HepG2 (cell line): ENCODE data around the gene CELF4. TPM values are rescaled to one million over a fixed set of nuclear protein-coding genes. Genes with fewer than 3 reads are reported as not detected.

ENCODE experiments used
- ATAC-seq: fragments of 200-7000 bp; cut with Tn5 transposase; 3 replicates; pipeline ENCODE4 v1.9.1; 2020; ENCODE audit warnings: mild to moderate bottlenecking, moderate library complexity
- BruUV-seq: library from RNA; stranded (reverse); fragments of 400-500 nt; replicated peaks from 2 replicates; lab custom pipeline; 2021; lab: Mats Ljungman, UMichigan
- CTCF ChIA-PET: fragments of 300-600 bp; formaldehyde crosslinking; extraction: SDS; loops from one replicate; lab custom pipeline; 2021; ENCODE audit warnings: low total read pairs, inconsistent platforms, low intra/inter-chr PET ratio; lab: Yijun Ruan, JAX
- POLR2A ChIA-PET: fragments of 350-600 bp; sonication (Branson Sonifier 250); formaldehyde crosslinking; loops from one replicate; lab custom pipeline; 2020; ENCODE audit warnings: antibody characterized with exemption, inconsistent platforms; lab: Yijun Ruan, JAX
- DNase-seq: peaks from one replicate; pipeline ENCODE4 v3.0.0-alpha.2; 2015; ENCODE audit warnings: low spot score
- FAIRE-seq: peaks from 3 replicates; lab custom pipeline; 2011; peaks lifted over from hg19 to GRCh38; lab: Jason Lieb, UNC
- H2AFZ ChIP-seq: one replicate; pipeline ENCODE4 v1.6.1; 2011; ENCODE audit warnings: low read length, inconsistent platforms
- H3K27ac ChIP-seq: fragments of 300-600 bp; 3 replicates; pipeline ENCODE4 v1.8.0; 2011; ENCODE audit warnings: mixed run types, mild to moderate bottlenecking, mixed read lengths, low read length, inconsistent platforms; ENCODE audit not compliant: insufficient read depth; ENCODE audit errors: extremely low read length
- H3K27me3 ChIP-seq, 2 experiments: fragments of 200-600 bp in 1 of 2; 2 replicates in 1 of 2; 3 replicates in 1 of 2; pipeline versions ENCODE4 v1.6.0 to v1.8.0; 2011; ENCODE audit warnings: low read length in 2 of 2, mild to moderate bottlenecking in 2 of 2, moderate library complexity in 2 of 2, inconsistent platforms in 1 of 2; ENCODE audit not compliant: insufficient read depth in 2 of 2, control insufficient read depth in 1 of 2
- H3K36me3 ChIP-seq, 2 experiments: fragments of 200-600 bp in 1 of 2; replicated peaks in 1 of 2; 2 replicates in 1 of 2; 3 replicates in 1 of 2; pipeline versions ENCODE4 v1.5.1 to v1.8.0; 2011; ENCODE audit warnings: low read length in 2 of 2, inconsistent platforms in 1 of 2; ENCODE audit not compliant: insufficient read depth in 2 of 2, control insufficient read depth in 1 of 2
- H3K4me1 ChIP-seq: 2 replicates; pipeline ENCODE4 v1.5.1; 2012; ENCODE audit warnings: low read length, inconsistent platforms; ENCODE audit not compliant: insufficient read depth
- H3K4me2 ChIP-seq: 2 replicates; pipeline ENCODE4 v1.6.0; 2011; ENCODE audit warnings: low read depth, low read length, inconsistent platforms
- H3K4me3 ChIP-seq, 3 experiments: fragments of 200-600 bp in 1 of 3; sonication (generic), shearing (Covaris generic) in 1 of 3; replicated peaks in 1 of 3; 2 replicates each; pipeline ENCODE4 v1.5.1; 2011 to 2016; ENCODE audit warnings: low read length in 3 of 3, inconsistent platforms in 2 of 3, low read depth in 2 of 3, mild to moderate bottlenecking in 2 of 3, control low read depth in 1 of 3, mixed read lengths in 1 of 3; ENCODE audit not compliant: insufficient read depth in 1 of 3
- H3K79me2 ChIP-seq: one replicate; pipeline ENCODE4 v1.6.1; 2011; ENCODE audit warnings: low read length, inconsistent platforms; ENCODE audit not compliant: insufficient read depth
- H3K9ac ChIP-seq: 2 replicates; pipeline ENCODE4 v1.6.0; 2011; ENCODE audit warnings: mild to moderate bottlenecking, low read depth, low read length, inconsistent platforms; ENCODE audit not compliant: insufficient read depth
- H3K9me3 ChIP-seq: 2 replicates; pipeline ENCODE4 v1.5.1; 2012; ENCODE audit warnings: mild to moderate bottlenecking, low read length
- H4K20me1 ChIP-seq: 2 replicates; pipeline ENCODE4 v1.6.0; 2011; ENCODE audit warnings: inconsistent platforms, mild to moderate bottlenecking, low read length, moderate library complexity; ENCODE audit not compliant: insufficient read depth
- E2F2 ChIP-seq: sonication (generic); formaldehyde crosslinking; IDR thresholded peaks from 2 replicates; pipeline ENCODE4 v1.4.0; 2020; ENCODE audit warnings: missing genetic modification reagents, borderline replicate concordance
- HNF4G ChIP-seq, 2 experiments: sonication (generic) in 1 of 2; formaldehyde crosslinking in 1 of 2; IDR thresholded peaks; 2 replicates each; pipeline versions ENCODE4 v1.4.0 to v1.6.1; 2011 to 2020; ENCODE audit warnings: borderline replicate concordance in 2 of 2, low read depth in 2 of 2, mild to moderate bottlenecking in 2 of 2, low read length in 1 of 2, missing genetic modification reagents in 1 of 2, moderate library complexity in 1 of 2
- KDM3A ChIP-seq: IDR thresholded peaks from 2 replicates; pipeline ENCODE4 v1.6.1; 2018; ENCODE audit warnings: low read depth, missing compliant biosample characterization
- NR2F2 ChIP-seq: IDR thresholded peaks from 2 replicates; pipeline ENCODE4 v1.6.1; 2012; ENCODE audit warnings: low read depth, inconsistent platforms, borderline replicate concordance
- SNAPC2 ChIP-seq: sonication (generic); formaldehyde crosslinking; IDR thresholded peaks from 2 replicates; pipeline ENCODE4 v1.8.1; 2022; ENCODE audit warnings: mild to moderate bottlenecking, missing genetic modification reagents
- STAG1 ChIP-seq: sonication (generic); formaldehyde crosslinking; IDR thresholded peaks from 2 replicates; pipeline ENCODE4 v1.4.0; 2020; ENCODE audit warnings: missing genetic modification reagents
- WGBS: methylation state at CpG from one replicate; pipeline ENCODE4 v1.1.6; 2017; ENCODE audit warnings: low lambda C conversion rate; 5-methylcytosine and 5-hydroxymethylcytosine counted together
- in situ Hi-C: cut with HindIII; loops from 2 replicates; pipeline ENCODE4 v1.10.0; 2017; ENCODE audit warnings: low pct_unique_long_range_greater_than_20kb; ENCODE audit not compliant: extremely low pct_ligation_motif_present
- intact Hi-C: fragments of 100-400 bp; cut with micrococcal nuclease; formaldehyde crosslinking; loops from one replicate; pipeline ENCODE4 v1.10.0; 2022; ENCODE audit not compliant: unreplicated experiment
- polyA plus RNA-seq, 8 experiments: library from polyadenylated mRNA; depleted of rRNA in 3 of 8; stranded (reverse) in 7 of 8; unstranded in 1 of 8; fragments of >200 nt; fragmentation: Illumina TruSeq in 4 of 8; extraction: Trizol in 4 of 8; gene quantifications; 2 replicates each; pipeline versions ENCODE4 v1.2.1 to v1.2.3, GENCODE V29; 2011 to 2016; ENCODE audit warnings: low read depth in 4 of 8, missing spikeins in 1 of 8, mixed read lengths in 1 of 8; ENCODE audit not compliant: insufficient read depth in 1 of 8
- total RNA-seq, 5 experiments: library from RNA; depleted of rRNA; stranded (reverse); fragments of >200 nt; fragmentation: Illumina TruSeq; extraction: Trizol; gene quantifications; 2 replicates each; pipeline ENCODE4 v1.2.3, GENCODE V29; 2016; ENCODE audit warnings: low read depth in 1 of 5
- TF ChIP-seq, protein P1 (sequence below): sonication (generic); formaldehyde crosslinking; IDR thresholded peaks from 2 replicates; pipeline ENCODE4 v1.4.0; 2020; ENCODE audit warnings: missing genetic modification reagents
- TF ChIP-seq, protein P2 (sequence below): IDR thresholded peaks from 2 replicates; pipeline ENCODE4 v1.6.1; 2012; ENCODE audit warnings: low read depth, low read length, improper control_type of control experiment

Gene CELF4
- total and polyA plus RNA-seq, 2 of the 13 experiments (the other 11 are each of a cell fraction or from before 2014, with no cell fraction given): not detected

DNA sequence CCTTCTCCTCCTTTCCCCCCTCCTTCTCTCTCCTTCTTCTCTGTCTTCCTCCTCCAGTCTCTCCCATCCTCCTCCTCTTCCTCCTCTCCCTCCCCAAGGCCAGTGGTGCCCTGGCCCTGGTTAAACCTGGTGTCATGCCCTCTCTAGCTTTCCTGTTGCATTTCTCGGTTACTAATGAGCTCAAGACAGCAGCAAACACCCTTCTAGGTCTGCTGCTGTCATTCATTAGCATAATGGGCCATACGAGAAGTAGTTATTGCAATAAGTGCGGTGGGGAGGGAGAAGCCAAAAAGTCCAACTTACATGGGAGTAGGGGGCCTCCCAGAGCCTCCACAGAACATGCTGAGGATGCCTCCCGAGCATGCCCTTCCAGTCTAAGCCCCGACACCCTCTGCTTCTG lies 177.2 kb downstream of the CELF4 start (continued):
- TF ChIP-seq E2F2 (CRISPR knock-in tag) (no peak), NR2F2 (no peak), HNF4G (IDR thresholded peaks at IDR 0.05; ENCODE audit: borderline replicate concordance, low read depth, low read length) (no peak), HNF4G (CRISPR knock-in tag; IDR thresholded peaks at IDR 0.05; ENCODE audit: borderline replicate concordance, low read depth) (no peak), KDM3A (no peak), SNAPC2 (CRISPR knock-in tag) (no peak)

DNA sequence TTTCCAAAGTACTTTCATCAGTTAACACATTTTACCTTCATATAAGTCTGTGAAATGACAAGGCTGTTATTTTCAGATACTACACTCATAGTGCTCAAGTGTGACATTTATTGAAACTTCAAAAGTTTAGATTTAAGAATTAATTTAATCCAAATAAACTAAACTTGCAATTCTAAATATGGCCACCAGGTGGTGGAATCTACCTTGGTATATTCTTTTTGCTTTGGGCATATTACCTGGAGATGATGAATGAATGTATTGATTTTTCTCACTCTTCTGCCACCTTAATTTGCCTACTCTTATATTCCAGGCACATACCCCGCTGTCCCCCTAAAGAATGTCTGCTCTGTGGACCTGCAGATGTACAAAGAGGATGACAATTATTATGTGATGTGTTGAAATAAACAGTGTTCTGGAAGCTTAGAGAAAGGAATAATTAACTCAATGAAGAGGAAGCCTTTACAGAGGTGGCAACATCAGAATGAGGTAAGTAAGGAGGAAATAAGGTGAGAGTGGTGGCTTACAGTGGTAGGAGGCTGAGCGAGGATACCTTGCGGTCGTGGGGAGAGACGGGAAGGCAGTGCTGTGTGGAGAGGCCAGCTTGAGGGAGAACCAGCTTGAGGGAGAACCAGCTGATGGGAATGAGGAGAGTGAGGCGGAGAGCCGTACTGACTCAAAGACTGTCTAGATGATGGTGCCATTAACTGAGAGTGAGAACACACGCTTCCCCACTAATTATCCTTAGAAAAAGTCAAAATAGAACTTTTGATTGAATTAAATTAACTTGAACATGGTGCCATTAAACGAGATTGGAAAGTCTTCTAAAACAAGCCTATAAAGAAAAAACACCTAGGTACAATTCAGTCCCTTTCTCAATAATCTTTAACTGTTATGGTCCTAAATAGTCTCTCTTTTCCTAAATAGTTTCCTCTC lies 179.5 kb downstream of the CELF4 start:
- in situ Hi-C loops: loop anchor here (10.0 kb wide), 1 partner anchor 89 kb away; no protein-coding TSS in a partner anchor
- Histone ChIP-seq H3K4me3 (no peak overlapping the region), H2AFZ (no peak overlapping the region), H3K79me2 (no peaks in the 10 kb centered on the region), H3K36me3 (no peaks in the 10 kb centered on the region), H3K4me1 (no peaks in the 10 kb centered on the region), H3K27me3 (peaks cover 4 to 8% of the 10 kb centered on the region in 2 experiments; a peak in 2 of 5 replicates), H3K9ac (no peak overlapping the region), H4K20me1 (no peaks in the 10 kb centered on the region), H3K27ac (no peak overlapping the region), H3K4me2 (no peak overlapping the region), H3K9me3 (no peaks in the 10 kb centered on the region)
- DNase-seq (peak; percentile 13), ATAC-seq (no peak), FAIRE-seq (peak; percentile 18)
- ChIA-PET CTCF (interaction anchor here (1.3 to 1.9 kb wide), 3 partner anchors 90 to 152 kb away, joined by 3 to 9 read pairs (median 6); no protein-coding TSS in a partner anchor), POLR2A (no interaction called here)
- WGBS: 30% methylated on average over 9 of the region's 9 CpGs
- intact Hi-C loops: loop anchor here (1.0 to 10.0 kb wide), 2 partner anchors 99 to 152 kb away; no protein-coding TSS in a partner anchor
- no TSS peak for BruUV-seq
- TF ChIP-seq, protein P1, sequence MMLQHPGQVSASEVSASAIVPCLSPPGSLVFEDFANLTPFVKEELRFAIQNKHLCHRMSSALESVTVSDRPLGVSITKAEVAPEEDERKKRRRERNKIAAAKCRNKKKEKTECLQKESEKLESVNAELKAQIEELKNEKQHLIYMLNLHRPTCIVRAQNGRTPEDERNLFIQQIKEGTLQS (CRISPR knock-in tag): no peak
- TF ChIP-seq, protein P2, sequence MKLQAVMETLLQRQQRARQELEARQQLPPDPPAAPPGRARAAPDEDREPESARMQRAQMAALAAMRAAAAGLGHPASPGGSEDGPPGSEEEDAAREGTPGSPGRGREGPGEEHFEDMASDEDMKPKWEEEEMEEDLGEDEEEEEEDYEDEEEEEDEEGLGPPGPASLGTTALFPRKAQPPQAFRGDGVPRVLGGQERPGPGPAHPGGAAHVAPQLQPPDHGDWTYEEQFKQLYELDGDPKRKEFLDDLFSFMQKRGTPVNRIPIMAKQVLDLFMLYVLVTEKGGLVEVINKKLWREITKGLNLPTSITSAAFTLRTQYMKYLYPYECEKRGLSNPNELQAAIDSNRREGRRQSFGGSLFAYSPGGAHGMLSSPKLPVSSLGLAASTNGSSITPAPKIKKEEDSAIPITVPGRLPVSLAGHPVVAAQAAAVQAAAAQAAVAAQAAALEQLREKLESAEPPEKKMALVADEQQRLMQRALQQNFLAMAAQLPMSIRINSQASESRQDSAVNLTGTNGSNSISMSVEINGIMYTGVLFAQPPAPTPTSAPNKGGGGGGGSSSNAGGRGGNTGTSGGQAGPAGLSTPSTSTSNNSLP: peak; percentile 49; the same call in 1 of the 2 replicates
- TF ChIP-seq STAG1 (CRISPR knock-in tag): peak; percentile 44
